HepG2 (cell line): ENCODE results near the gene CLPTM1. TPM values are rescaled to one million over a fixed set of nuclear protein-coding genes. Genes with fewer than 3 reads are reported as not detected.

Experiments used
- CENPX ChIP-seq: sonication (generic); formaldehyde crosslinking; IDR thresholded peaks from 2 replicates; pipeline ENCODE4 v1.9.0; 2021; ENCODE audit warnings: mild to moderate bottlenecking, missing genetic modification reagents, moderate library complexity
- HNRNPL ChIP-seq: fragments of 200-400 bp; formaldehyde crosslinking; IDR thresholded peaks from 2 replicates; pipeline ENCODE4 v1.6.1; 2017; ENCODE audit warnings: mild to moderate bottlenecking, low read depth, low read length
- HOXA9 ChIP-seq: sonication (generic); formaldehyde crosslinking; IDR thresholded peaks from 2 replicates; pipeline ENCODE4 v1.8.1; 2022; ENCODE audit warnings: missing genetic modification reagents, mild to moderate bottlenecking, moderate library complexity, borderline replicate concordance
- HOXD1 ChIP-seq: sonication (generic); formaldehyde crosslinking; IDR thresholded peaks from 2 replicates; pipeline ENCODE4 v1.5.0; 2020; ENCODE audit warnings: missing genetic modification reagents
- MYPOP ChIP-seq: sonication (generic); formaldehyde crosslinking; IDR thresholded peaks from 2 replicates; pipeline ENCODE4 v1.8.1; 2023; ENCODE audit warnings: mild to moderate bottlenecking, moderate library complexity, missing genetic modification reagents
- PCBP1 ChIP-seq: fragments of 200-400 bp; formaldehyde crosslinking; IDR thresholded peaks from 2 replicates; pipeline ENCODE4 v1.6.1; 2017; ENCODE audit warnings: mild to moderate bottlenecking, low read depth, low read length, borderline replicate concordance
- RFX3 ChIP-seq: IDR thresholded peaks from 2 replicates; pipeline ENCODE4 v1.6.1; 2016; ENCODE audit warnings: missing biosample characterization, missing genetic modification reagents
- RXRA ChIP-seq: sonication (generic); formaldehyde crosslinking; IDR thresholded peaks from 2 replicates; pipeline ENCODE4 v1.5.1; 2020; ENCODE audit warnings: missing genetic modification reagents
- TFE3 ChIP-seq: IDR thresholded peaks from 2 replicates; pipeline ENCODE4 v1.6.1; 2016
- UBTF ChIP-seq: sonication (generic); formaldehyde crosslinking; IDR thresholded peaks from 2 replicates; pipeline ENCODE4 v1.4.0; 2020; ENCODE audit warnings: mild to moderate bottlenecking, missing genetic modification reagents
- ZFP90 ChIP-seq: sonication (generic); formaldehyde crosslinking; IDR thresholded peaks from 2 replicates; pipeline ENCODE4 v1.8.0; 2022; ENCODE audit warnings: missing genetic modification reagents, mild to moderate bottlenecking, inconsistent platforms, borderline replicate concordance
- ZMYM3 ChIP-seq: sonication (generic); formaldehyde crosslinking; IDR thresholded peaks from 2 replicates; pipeline ENCODE4 v1.5.1; 2020; ENCODE audit warnings: mild to moderate bottlenecking, missing genetic modification reagents
- ZNF512B ChIP-seq: sonication (generic); formaldehyde crosslinking; IDR thresholded peaks from 2 replicates; pipeline ENCODE4 v1.5.1; 2020; ENCODE audit warnings: missing genetic modification reagents, mild to moderate bottlenecking, borderline replicate concordance
- ZNF558 ChIP-seq: sonication (generic); formaldehyde crosslinking; IDR thresholded peaks from 2 replicates; pipeline ENCODE4 v1.9.0; 2022; ENCODE audit warnings: mild to moderate bottlenecking, missing genetic modification reagents, borderline replicate concordance
- ZNF589 ChIP-seq: sonication (generic); formaldehyde crosslinking; conservative IDR thresholded peaks from 2 replicates; pipeline ENCODE4 v1.8.0; 2022; ENCODE audit warnings: mild to moderate bottlenecking, moderate library complexity, missing genetic modification reagents
- ZNF687 ChIP-seq: sonication (generic); formaldehyde crosslinking; IDR thresholded peaks from 2 replicates; pipeline ENCODE4 v1.5.1; 2020; ENCODE audit warnings: mild to moderate bottlenecking, missing genetic modification reagents, moderate library complexity
- ZNF740 ChIP-seq: sonication (generic); formaldehyde crosslinking; IDR thresholded peaks from 2 replicates; pipeline ENCODE4 v1.4.0; 2020; ENCODE audit warnings: missing genetic modification reagents
- polyA plus RNA-seq, 8 experiments: library from polyadenylated mRNA; depleted of rRNA in 3 of 8; stranded (reverse) in 7 of 8; unstranded in 1 of 8; fragments of >200 nt; fragmentation: Illumina TruSeq in 4 of 8; extraction: Trizol in 4 of 8; gene quantifications; 2 replicates each; pipeline versions ENCODE4 v1.2.1 to v1.2.3, GENCODE V29; 2011 to 2016; ENCODE audit warnings: low read depth in 4 of 8, missing spikeins in 1 of 8, mixed read lengths in 1 of 8; ENCODE audit not compliant: insufficient read depth in 1 of 8
- total RNA-seq, 5 experiments: library from RNA; depleted of rRNA; stranded (reverse); fragments of >200 nt; fragmentation: Illumina TruSeq; extraction: Trizol; gene quantifications; 2 replicates each; pipeline ENCODE4 v1.2.3, GENCODE V29; 2016; ENCODE audit warnings: low read depth in 1 of 5

The CLPTM1 gene
- total and polyA plus RNA-seq, 2 of the 13 experiments (the other 11 are each of a cell fraction or from before 2014, with no cell fraction given) = 34.9 to 42.8 TPM

GRCh38 chr19:44942067-44942571, 13.1 kb upstream of the CLPTM1 start, which contains the start of gene APOC4 (continued):
- TF ChIP-seq TFE3 = no peak
- 0 out of 2 replicates have a peak, but pooled peaks have one; percentile 59 for TF ChIP-seq HNRNPL
- TF ChIP-seq ZNF687 (CRISPR knock-in tag) = peak; percentile 44; the same call in 1 of the 2 replicates
- TF ChIP-seq ZNF740 = no peak
- TF ChIP-seq HOXA9 = no peak
- TF ChIP-seq HOXD1 (CRISPR knock-in tag) = no peak
- TF ChIP-seq ZNF558 = no peak
- TF ChIP-seq ZFP90 (CRISPR knock-in tag) = no peak
- no peak for TF ChIP-seq MYPOP (CRISPR knock-in tag)
- no peak for TF ChIP-seq ZNF589
- TF ChIP-seq RFX3 = no peak
- no peak for TF ChIP-seq CENPX (CRISPR knock-in tag)
- TF ChIP-seq ZNF512B = no peak
- TF ChIP-seq RXRA (CRISPR knock-in tag) = peak; percentile 33; the same call in 1 of the 2 replicates
- TF ChIP-seq UBTF (CRISPR knock-in tag) = no peak
- TF ChIP-seq PCBP1 = no peak
- TF ChIP-seq ZMYM3 (CRISPR knock-in tag) = peak; percentile 15; the same call in 1 of the 2 replicates
